Measurements from ENCODE around the gene THBS3. TPM values are rescaled to one million over a fixed set of nuclear protein-coding genes. Genes with fewer than 3 reads are reported as not detected.
"Not testable (repeated sequence)": the region's sequence is repeated elsewhere in the genome, so short reads cannot be mapped to it uniquely, and the experiment has no call there.

Gene THBS3
- total RNA-seq, 1 donor from 2014 or later: 52.9 TPM

DNA sequence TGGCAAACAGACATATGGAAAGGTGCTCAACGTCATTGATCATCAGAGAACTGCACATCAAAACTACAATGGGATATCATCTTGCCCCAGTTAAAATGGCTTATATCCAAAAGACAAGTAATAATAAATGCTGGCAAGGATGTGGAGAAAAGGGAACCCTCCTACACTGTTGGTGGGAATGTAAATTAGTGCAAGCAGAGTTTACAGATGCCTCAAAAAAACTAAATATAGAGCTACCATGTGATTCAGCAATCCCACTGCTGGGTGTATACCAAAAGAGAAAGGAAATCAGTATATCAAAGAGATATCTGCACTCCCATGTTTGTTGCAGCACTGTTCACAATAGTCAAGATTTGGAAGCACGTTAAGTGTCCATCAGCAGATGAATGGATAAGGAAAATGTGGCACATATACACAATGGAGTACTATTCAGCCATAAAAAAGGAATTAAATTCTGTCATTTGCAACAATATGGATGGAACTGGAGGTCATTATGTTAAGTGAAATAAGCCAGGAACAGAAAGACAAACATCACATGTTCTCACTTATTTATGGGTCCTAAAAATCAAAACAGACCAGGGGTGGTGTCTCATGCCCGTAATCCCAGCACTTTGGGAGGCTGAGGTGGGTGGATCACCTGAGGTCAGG lies 51.6 kb downstream of the THBS3 start:
- not testable (repeated sequence) for DNase-seq (ENCODE audit: low read depth)

Other genes with a start within 250 kb of the THBS3 start
- gene PYGO2, start 246.1 kb downstream of the THBS3 start, total RNA-seq: 5.4 and 18.4 TPM in 2 replicates
- 107 and 140 TPM in 2 replicates for gene SHC1, start 237.2 kb downstream of the THBS3 start, total RNA-seq
- 23.4 and 106 TPM in 2 replicates for gene CKS1B, start 233.2 kb downstream of the THBS3 start, total RNA-seq
- 21.6 and 32.5 TPM in 2 replicates for gene FLAD1, start 224.6 kb downstream of the THBS3 start, total RNA-seq
- 0.60 TPM in 1 of 2 replicates, not detected in the other for gene LENEP, start 214.3 kb downstream of the THBS3 start, total RNA-seq
- 29.2 and 36.5 TPM in 2 replicates for gene ZBTB7B, start 205.1 kb downstream of the THBS3 start, total RNA-seq
- 0.05 TPM in 1 of 2 replicates, not detected in the other for gene DCST2, start 174.1 kb downstream of the THBS3 start, total RNA-seq
- gene DCST1, start 174.1 kb downstream of the THBS3 start, total RNA-seq: not detected in 2 replicates
- 47.9 and 137 TPM in 2 replicates for gene ADAM15, start 156.6 kb downstream of the THBS3 start, total RNA-seq
- 9.5 and 12.5 TPM in 2 replicates for gene EFNA4, start 144.2 kb downstream of the THBS3 start, total RNA-seq
- gene EFNA3, start 129.1 kb downstream of the THBS3 start, total RNA-seq: 1.4 and 2.4 TPM in 2 replicates
- 68.3 and 80.4 TPM in 2 replicates for gene EFNA1, start 80.0 kb downstream of the THBS3 start, total RNA-seq
- gene SLC50A1, start 72.0 kb downstream of the THBS3 start, total RNA-seq: 16.7 and 63.0 TPM in 2 replicates
- gene DPM3, start 67.4 kb downstream of the THBS3 start, total RNA-seq: 12.7 and 30.9 TPM in 2 replicates
- 65.4 and 102 TPM in 2 replicates for gene KRTCAP2, start 34.6 kb downstream of the THBS3 start, total RNA-seq
- 2.6 and 5.9 TPM in 2 replicates for gene TRIM46, start 34.0 kb downstream of the THBS3 start, total RNA-seq
- gene MTX1, start 798 bp upstream of the THBS3 start, total RNA-seq: 36.8 and 72.8 TPM in 2 replicates
- gene ENTREP3, start 47.6 kb upstream of the THBS3 start, total RNA-seq: 5.6 and 10.2 TPM in 2 replicates
- 23.6 and 42.1 TPM in 2 replicates for gene SCAMP3, start 54.5 kb upstream of the THBS3 start, total RNA-seq
- gene CLK2, start 65.6 kb upstream of the THBS3 start, total RNA-seq: 12.0 and 33.1 TPM in 2 replicates
- 1.0 and 1.7 TPM in 2 replicates for gene HCN3, start 69.6 kb upstream of the THBS3 start, total RNA-seq
- 0.05 TPM in 1 of 2 replicates, not detected in the other for gene PKLR, start 93.5 kb upstream of the THBS3 start, total RNA-seq
- gene FDPS, start 101.0 kb upstream of the THBS3 start, total RNA-seq: 89.4 and 499 TPM in 2 replicates
- gene RUSC1, start 113.0 kb upstream of the THBS3 start, total RNA-seq: 24.1 and 26.2 TPM in 2 replicates